OCI-LY1 (cell line): ENCODE data around the gene SEC16A.

ENCODE experiments used
- H2AFZ ChIP-seq: fragments of 200-600 bp; sonication (generic), shearing (Covaris generic); 2 replicates; pipeline ENCODE4 v1.6.0; 2014; ENCODE audit warnings: antibody characterized with exemption, mild to moderate bottlenecking, low read length
- H3F3A ChIP-seq: fragments of 200-600 bp; sonication (generic), shearing (Covaris generic); 2 replicates; pipeline ENCODE4 v1.6.0; 2014; ENCODE audit warnings: mild to moderate bottlenecking, antibody characterized with exemption, low read length, moderate library complexity; ENCODE audit not compliant: insufficient read depth
- H3K27ac ChIP-seq: fragments of 200-600 bp; sonication (generic); 2 replicates; pipeline ENCODE4 v1.5.1; 2014; ENCODE audit warnings: low read length, mixed run types, mild to moderate bottlenecking, low read depth; ENCODE audit not compliant: poor library complexity, severe bottlenecking
- H3K27me3 ChIP-seq: fragments of 200-600 bp; sonication (generic); 2 replicates; pipeline ENCODE4 v1.6.0; 2014; ENCODE audit warnings: antibody characterized with exemption, mild to moderate bottlenecking, low read length, moderate library complexity; ENCODE audit not compliant: insufficient read depth
- H3K36me3 ChIP-seq: fragments of 200-600 bp; sonication (generic); 2 replicates; pipeline ENCODE4 v1.6.1; 2014; ENCODE audit warnings: mild to moderate bottlenecking, antibody characterized with exemption, low read length, moderate library complexity, mixed read lengths; ENCODE audit not compliant: insufficient read depth
- H3K4me1 ChIP-seq: fragments of 200-600 bp; sonication (generic); 2 replicates; pipeline ENCODE4 v1.5.1; 2014; ENCODE audit warnings: mild to moderate bottlenecking, low read length, moderate library complexity; ENCODE audit not compliant: insufficient read depth, severe bottlenecking
- H3K4me2 ChIP-seq: fragments of 200-600 bp; sonication (generic), shearing (Covaris generic); 2 replicates; pipeline ENCODE4 v1.6.1; 2014; ENCODE audit warnings: low read length
- H3K4me3 ChIP-seq: fragments of 200-600 bp; sonication (generic); 2 replicates; pipeline ENCODE4 v1.5.1; 2014; ENCODE audit warnings: low read length, low read depth, mild to moderate bottlenecking, mixed read lengths; ENCODE audit not compliant: poor library complexity, severe bottlenecking
- H3K79me2 ChIP-seq: fragments of 200-600 bp; shearing (Covaris generic); 2 replicates; pipeline ENCODE4 v1.6.1; 2016; ENCODE audit warnings: mixed run types, low read length, mixed read lengths; ENCODE audit not compliant: insufficient read depth
- H3K9ac ChIP-seq: fragments of 200-600 bp; sonication (generic), shearing (Covaris generic); 2 replicates; pipeline ENCODE4 v1.6.1; 2014; ENCODE audit warnings: mild to moderate bottlenecking, low read length, mixed read lengths
- H3K9me2 ChIP-seq: fragments of 200-600 bp; sonication (generic), shearing (Covaris generic); 2 replicates; pipeline ENCODE4 v1.6.1; 2014; ENCODE audit warnings: low read depth, mild to moderate bottlenecking, low read length, mixed read lengths
- H3K9me3 ChIP-seq: fragments of 200-600 bp; shearing (Covaris generic); 2 replicates; pipeline ENCODE4 v1.6.1; 2014; ENCODE audit warnings: low read length, mixed read lengths
- H4K20me1 ChIP-seq: fragments of 200-600 bp; sonication (generic), shearing (Covaris generic); 2 replicates; pipeline ENCODE4 v1.6.0; 2016; ENCODE audit warnings: mild to moderate bottlenecking, low read length; ENCODE audit not compliant: insufficient read depth
- EZH2 ChIP-seq: fragments of 200-600 bp; sonication (generic), shearing (Covaris generic); IDR thresholded peaks from 2 replicates; pipeline ENCODE4 v1.8.0; 2017; ENCODE audit warnings: borderline replicate concordance, mixed run types, mild to moderate bottlenecking, antibody characterized with exemption, low read length, moderate library complexity, mixed read lengths
- TF ChIP-seq, protein P1 (sequence below): fragments of 200-600 bp; sonication (generic), shearing (Covaris generic); IDR thresholded peaks from 2 replicates; pipeline ENCODE4 v1.5.1; 2017; ENCODE audit warnings: mild to moderate bottlenecking, antibody characterized with exemption, low read length, moderate library complexity, mixed read lengths

Gene SEC16A

GRCh38 chr9:136419092-136419420 lies 63.8 kb downstream of the SEC16A start:
- no peaks in the 10 kb centered on the region for H3K79me2 ChIP-seq
- no peak overlapping the region for H3K27ac ChIP-seq
- H2AFZ ChIP-seq: no peak overlapping the region
- H3K4me3 ChIP-seq: no peak overlapping the region
- H3K9me3 ChIP-seq: no peaks in the 10 kb centered on the region
- H3K4me1 ChIP-seq: no peaks in the 10 kb centered on the region
- H3K9ac ChIP-seq: no peak overlapping the region
- H4K20me1 ChIP-seq: no peaks in the 10 kb centered on the region
- H3K36me3 ChIP-seq: peaks cover 92% of the 10 kb centered on the region
- no peaks in the 10 kb centered on the region for H3F3A ChIP-seq
- H3K9me2 ChIP-seq: no peaks in the 10 kb centered on the region
- TF ChIP-seq EZH2: no peak
- TF ChIP-seq, protein P1, sequence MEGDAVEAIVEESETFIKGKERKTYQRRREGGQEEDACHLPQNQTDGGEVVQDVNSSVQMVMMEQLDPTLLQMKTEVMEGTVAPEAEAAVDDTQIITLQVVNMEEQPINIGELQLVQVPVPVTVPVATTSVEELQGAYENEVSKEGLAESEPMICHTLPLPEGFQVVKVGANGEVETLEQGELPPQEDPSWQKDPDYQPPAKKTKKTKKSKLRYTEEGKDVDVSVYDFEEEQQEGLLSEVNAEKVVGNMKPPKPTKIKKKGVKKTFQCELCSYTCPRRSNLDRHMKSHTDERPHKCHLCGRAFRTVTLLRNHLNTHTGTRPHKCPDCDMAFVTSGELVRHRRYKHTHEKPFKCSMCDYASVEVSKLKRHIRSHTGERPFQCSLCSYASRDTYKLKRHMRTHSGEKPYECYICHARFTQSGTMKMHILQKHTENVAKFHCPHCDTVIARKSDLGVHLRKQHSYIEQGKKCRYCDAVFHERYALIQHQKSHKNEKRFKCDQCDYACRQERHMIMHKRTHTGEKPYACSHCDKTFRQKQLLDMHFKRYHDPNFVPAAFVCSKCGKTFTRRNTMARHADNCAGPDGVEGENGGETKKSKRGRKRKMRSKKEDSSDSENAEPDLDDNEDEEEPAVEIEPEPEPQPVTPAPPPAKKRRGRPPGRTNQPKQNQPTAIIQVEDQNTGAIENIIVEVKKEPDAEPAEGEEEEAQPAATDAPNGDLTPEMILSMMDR: no peak
- H3K27me3 ChIP-seq: no peaks in the 10 kb centered on the region
- H3K4me2 ChIP-seq: no peak overlapping the region

GRCh38 chr9:136418182-136419091 lies 64.4 kb downstream of the SEC16A start:
- no peak overlapping the region for H3K9ac ChIP-seq
- no peaks in the 10 kb centered on the region for H3K9me3 ChIP-seq
- peaks cover 92% of the 10 kb centered on the region for H3K36me3 ChIP-seq
- no peaks in the 10 kb centered on the region for H3K4me1 ChIP-seq
- H3F3A ChIP-seq: no peaks in the 10 kb centered on the region
- no peaks in the 10 kb centered on the region for H3K27me3 ChIP-seq
- H4K20me1 ChIP-seq: no peaks in the 10 kb centered on the region
- no peak overlapping the region for H2AFZ ChIP-seq
- H3K79me2 ChIP-seq: no peaks in the 10 kb centered on the region
- no peak overlapping the region for H3K4me2 ChIP-seq
- no peak for TF ChIP-seq EZH2
- TF ChIP-seq, protein P1: no peak
- H3K4me3 ChIP-seq: no peak overlapping the region
- H3K27ac ChIP-seq: no peak overlapping the region
- H3K9me2 ChIP-seq: no peaks in the 10 kb centered on the region

GRCh38 chr9:136416914-136417313 lies 65.9 kb downstream of the SEC16A start:
- TF ChIP-seq, protein P1: no peak
- TF ChIP-seq EZH2: no peak
- H3K27ac ChIP-seq: no peak overlapping the region
- no peak overlapping the region for H3K4me3 ChIP-seq
- no peaks in the 10 kb centered on the region for H3K27me3 ChIP-seq
- H2AFZ ChIP-seq: no peak overlapping the region
- no peak overlapping the region for H3K9ac ChIP-seq
- H4K20me1 ChIP-seq: no peaks in the 10 kb centered on the region
- H3K9me2 ChIP-seq: no peaks in the 10 kb centered on the region
- no peak overlapping the region for H3K4me2 ChIP-seq
- peaks cover 92% of the 10 kb centered on the region for H3K36me3 ChIP-seq
- H3K9me3 ChIP-seq: no peaks in the 10 kb centered on the region
- peaks cover 5% of the 10 kb centered on the region for H3K79me2 ChIP-seq
- H3F3A ChIP-seq: no peaks in the 10 kb centered on the region
- H3K4me1 ChIP-seq: peaks cover 5% of the 10 kb centered on the region
